Neural crest cell (in vitro differentiated cells): ENCODE results near the gene STK24. TPM values are rescaled to one million over a fixed set of nuclear protein-coding genes. Genes with fewer than 3 reads are reported as not detected.

Experiments
- DNase-seq: peaks from one replicate; pipeline ENCODE4 v3.0.0; 2021; ENCODE audit warnings: low read depth, mixed read lengths, low spot score
- H3K27ac Mint-ChIP-seq: one replicate; pipeline ENCODE4 v1.8.0; 2021; ENCODE audit warnings: mild to moderate bottlenecking, mixed read lengths; ENCODE audit not compliant: unreplicated experiment
- H3K27me3 Mint-ChIP-seq: 2 replicates; pipeline ENCODE4 v1.8.0; 2021; ENCODE audit warnings: low read depth, mild to moderate bottlenecking, mixed read lengths
- H3K36me3 Mint-ChIP-seq: 2 replicates; pipeline ENCODE4 v1.8.0; 2021; ENCODE audit warnings: low read depth, mild to moderate bottlenecking, mixed read lengths
- H3K4me1 Mint-ChIP-seq: 2 replicates; pipeline ENCODE4 v1.8.0; 2021; ENCODE audit warnings: mixed read lengths
- H3K4me3 Mint-ChIP-seq: one replicate; pipeline ENCODE4 v1.8.0; 2021; ENCODE audit warnings: mild to moderate bottlenecking, mixed read lengths
- H3K9me3 Mint-ChIP-seq: 2 replicates; pipeline ENCODE4 v1.8.0; 2021; ENCODE audit warnings: mixed read lengths
- total RNA-seq: library from RNA; stranded (reverse); gene quantifications from 2 replicates; pipeline ENCODE4 v1.2.1, GENCODE V29; 2021
- TF ChIP-seq, protein P1 (sequence below): fragments of 200-600 bp; sonication (generic); conservative IDR thresholded peaks from 2 replicates; pipeline ENCODE4 v1.5.0; 2021; ENCODE audit warnings: antibody characterized with exemption, mild to moderate bottlenecking

Gene STK24
- total RNA-seq, 1 donor from 2014 or later = 114 TPM

DNA sequence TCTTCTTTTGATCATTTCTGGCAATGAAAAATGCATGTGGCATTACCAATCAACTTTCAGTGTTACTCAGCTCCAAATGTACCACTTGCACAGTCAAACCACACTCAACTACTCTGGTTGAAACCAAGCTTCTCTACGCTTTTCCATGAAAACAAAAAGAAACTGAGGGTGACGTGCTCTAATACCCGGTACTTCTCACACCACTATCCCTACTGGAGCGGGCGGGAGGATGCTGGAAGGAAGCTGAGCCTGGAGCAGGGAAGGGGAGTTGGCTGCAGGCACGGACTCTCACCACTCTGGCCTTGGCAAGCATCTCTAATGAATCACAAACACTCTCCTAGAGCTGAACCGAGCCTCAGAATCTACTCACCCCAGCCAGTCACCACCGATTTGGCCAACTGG lies 48.2 kb downstream of the STK24 start:
- Mint-ChIP-seq H3K4me3 (no peak overlapping the region), H3K4me1 (peaks cover 73% of the 10 kb centered on the region), H3K36me3 (peaks cover 3% of the 10 kb centered on the region), H3K9me3 (no peaks in the 10 kb centered on the region), H3K27ac (peak overlapping the region; percentile 57), H3K27me3 (no peaks in the 10 kb centered on the region)
- DNase-seq = no peak
- TF ChIP-seq, protein P1, sequence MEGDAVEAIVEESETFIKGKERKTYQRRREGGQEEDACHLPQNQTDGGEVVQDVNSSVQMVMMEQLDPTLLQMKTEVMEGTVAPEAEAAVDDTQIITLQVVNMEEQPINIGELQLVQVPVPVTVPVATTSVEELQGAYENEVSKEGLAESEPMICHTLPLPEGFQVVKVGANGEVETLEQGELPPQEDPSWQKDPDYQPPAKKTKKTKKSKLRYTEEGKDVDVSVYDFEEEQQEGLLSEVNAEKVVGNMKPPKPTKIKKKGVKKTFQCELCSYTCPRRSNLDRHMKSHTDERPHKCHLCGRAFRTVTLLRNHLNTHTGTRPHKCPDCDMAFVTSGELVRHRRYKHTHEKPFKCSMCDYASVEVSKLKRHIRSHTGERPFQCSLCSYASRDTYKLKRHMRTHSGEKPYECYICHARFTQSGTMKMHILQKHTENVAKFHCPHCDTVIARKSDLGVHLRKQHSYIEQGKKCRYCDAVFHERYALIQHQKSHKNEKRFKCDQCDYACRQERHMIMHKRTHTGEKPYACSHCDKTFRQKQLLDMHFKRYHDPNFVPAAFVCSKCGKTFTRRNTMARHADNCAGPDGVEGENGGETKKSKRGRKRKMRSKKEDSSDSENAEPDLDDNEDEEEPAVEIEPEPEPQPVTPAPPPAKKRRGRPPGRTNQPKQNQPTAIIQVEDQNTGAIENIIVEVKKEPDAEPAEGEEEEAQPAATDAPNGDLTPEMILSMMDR = no peak

DNA sequence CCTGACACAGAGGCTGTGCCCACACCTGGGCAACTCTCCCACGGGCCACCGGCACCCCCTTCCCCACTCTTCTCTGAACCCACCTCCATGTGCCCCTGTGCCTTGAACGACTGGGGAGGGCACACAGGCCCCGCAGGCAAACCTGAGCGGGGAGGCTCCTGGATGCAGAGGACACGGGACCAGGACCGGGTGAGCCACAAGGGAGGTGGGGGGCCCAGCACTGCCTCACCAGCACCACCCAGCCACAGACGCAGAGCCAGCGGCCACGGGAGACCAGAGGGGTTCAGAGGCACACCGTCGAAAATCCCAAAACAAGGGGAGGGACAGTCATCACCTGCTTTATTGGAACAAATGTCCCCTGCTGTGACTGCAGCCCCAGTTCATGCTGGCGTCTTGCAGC lies 49.4 kb downstream of the STK24 start:
- Mint-ChIP-seq H3K9me3 (no peaks in the 10 kb centered on the region), H3K36me3 (peaks cover 3% of the 10 kb centered on the region), H3K4me1 (peaks cover 82% of the 10 kb centered on the region), H3K27ac (no peak overlapping the region), H3K4me3 (no peak overlapping the region), H3K27me3 (no peaks in the 10 kb centered on the region)
- DNase-seq = no peak
- TF ChIP-seq, protein P1 = no peak

DNA sequence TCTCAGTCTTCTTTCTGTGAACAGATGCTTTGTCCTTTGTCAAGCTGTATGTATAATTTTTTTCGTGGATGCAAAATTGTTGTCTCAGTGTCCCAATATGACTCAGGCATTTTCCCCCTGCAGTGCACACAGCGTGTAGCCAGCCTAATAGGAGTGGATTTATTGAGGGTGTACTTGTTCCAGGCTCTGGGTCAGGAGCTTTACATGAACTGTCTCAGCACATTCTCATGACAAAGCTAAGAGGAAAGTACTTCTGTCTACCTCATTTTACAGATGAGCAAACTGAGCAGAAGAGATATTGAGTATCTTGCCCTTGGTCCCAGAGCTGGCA lies 50.8 kb downstream of the STK24 start:
- no peaks in the 10 kb centered on the region for H3K27me3 Mint-ChIP-seq
- DNase-seq = no peak
- TF ChIP-seq, protein P1 = no peak
- peaks cover 89% of the 10 kb centered on the region for H3K4me1 Mint-ChIP-seq
- H3K36me3 Mint-ChIP-seq = peaks cover 3% of the 10 kb centered on the region
- H3K27ac Mint-ChIP-seq = peak overlapping the region; percentile 83
- no peaks in the 10 kb centered on the region for H3K9me3 Mint-ChIP-seq
- no peak overlapping the region for H3K4me3 Mint-ChIP-seq

DNA sequence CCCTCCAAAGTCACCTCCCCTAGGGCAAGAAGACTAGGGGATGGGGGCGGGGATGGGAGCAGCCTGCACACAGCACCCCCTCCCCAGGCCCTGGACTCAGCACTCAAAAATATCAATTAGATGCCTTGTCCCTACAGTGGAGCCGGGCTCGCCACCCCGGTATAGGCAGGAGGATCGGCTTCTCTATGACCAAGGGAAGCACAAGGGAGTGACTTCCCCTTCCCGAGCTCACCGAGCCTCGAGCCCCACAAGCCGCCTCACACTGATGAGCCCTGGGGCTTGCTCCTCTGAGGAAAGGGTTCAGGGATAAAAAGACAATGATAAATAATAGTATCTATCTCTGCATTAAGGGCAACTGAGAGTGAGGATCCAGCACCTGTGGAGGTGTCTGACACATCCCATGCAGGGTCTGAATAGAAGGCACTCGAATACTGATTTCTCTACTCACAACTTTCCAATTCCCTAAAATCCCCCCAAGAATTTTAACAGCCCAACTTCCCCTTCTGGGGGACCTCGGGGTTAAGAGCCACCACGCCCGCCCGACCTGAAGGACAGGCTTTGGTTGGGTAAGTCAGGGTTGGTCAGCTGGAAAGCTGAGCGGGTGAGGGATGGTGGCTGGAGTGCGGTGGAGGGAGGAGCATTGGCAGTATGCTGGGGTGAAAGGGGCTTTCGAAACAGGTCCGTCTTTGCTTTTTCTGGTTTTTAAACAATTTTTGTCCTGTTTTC lies 51.3 kb downstream of the STK24 start:
- Mint-ChIP-seq H3K4me1 (peaks cover 89% of the 10 kb centered on the region), H3K4me3 (no peak overlapping the region), H3K27me3 (no peaks in the 10 kb centered on the region), H3K9me3 (no peaks in the 10 kb centered on the region), H3K27ac (peak overlapping the region; percentile 83), H3K36me3 (peaks cover 3% of the 10 kb centered on the region)
- TF ChIP-seq, protein P1 = no peak
- DNase-seq = no peak

DNA sequence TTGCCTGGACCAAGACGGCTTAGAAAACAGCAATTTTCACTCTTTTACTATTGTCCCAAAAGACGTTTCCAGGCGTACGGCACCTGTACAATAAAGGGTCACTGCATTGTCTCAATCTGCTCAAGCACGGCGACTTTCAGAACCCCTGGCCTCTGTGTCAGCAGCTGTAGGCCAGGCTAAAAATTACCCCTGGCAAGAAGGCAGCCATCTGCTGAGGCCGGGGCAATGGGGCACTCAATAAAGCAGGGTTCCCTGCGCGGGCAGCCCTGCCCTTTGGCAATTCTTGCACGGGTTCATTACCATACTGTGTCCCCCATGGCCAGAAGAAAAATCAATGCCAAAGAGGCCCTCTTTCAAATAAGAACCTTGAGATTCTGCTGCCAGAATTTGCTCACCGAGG lies 52.1 kb downstream of the STK24 start:
- Mint-ChIP-seq H3K9me3 (no peaks in the 10 kb centered on the region), H3K27me3 (no peaks in the 10 kb centered on the region), H3K27ac (peak overlapping the region; percentile 89), H3K36me3 (peaks cover 3% of the 10 kb centered on the region), H3K4me1 (peaks cover 89% of the 10 kb centered on the region), H3K4me3 (peak overlapping the region; percentile 74)
- no peak for DNase-seq
- TF ChIP-seq, protein P1 = no peak
